ENCODE results near the gene TP53. TPM values are rescaled to one million over a fixed set of nuclear protein-coding genes. Genes with fewer than 3 reads are reported as not detected.

The TP53 gene
- total RNA-seq, 1 donor from 2014 or later: 49.4 TPM

GRCh38 chr17:7712111-7712771 lies 25.0 kb upstream of the TP53 start:
- no peak for TF ChIP-seq CTCF (conservative IDR thresholded peaks at IDR 0.05; ENCODE audit: low read depth, low read length)
- DNase-seq (ENCODE audit: low read depth): no peak
- no peak overlapping the region for H3K4me3 ChIP-seq (ENCODE audit: low read depth, low read length)

- DNase-seq (ENCODE audit: low read depth): no peak
- peak; percentile 17 for TF ChIP-seq CTCF (conservative IDR thresholded peaks at IDR 0.05; ENCODE audit: low read depth, low read length)
- H3K4me3 ChIP-seq (ENCODE audit: low read depth, low read length): no peak overlapping the region
These were observed 23.9 kb upstream of the TP53 start for GRCh38 chr17:7711051-7711755.

GRCh38 chr17:7710301-7710700 lies 23.0 kb upstream of the TP53 start:
- no peak for DNase-seq (ENCODE audit: low read depth)
- no peak for TF ChIP-seq CTCF (conservative IDR thresholded peaks at IDR 0.05; ENCODE audit: low read depth, low read length)
- H3K4me3 ChIP-seq (ENCODE audit: low read depth, low read length): no peak overlapping the region

GRCh38 chr17:7709031-7709430 lies 21.7 kb upstream of the TP53 start:
- H3K4me3 ChIP-seq (ENCODE audit: low read depth, low read length): no peak overlapping the region
- DNase-seq (ENCODE audit: low read depth): no peak
- no peak for TF ChIP-seq CTCF (conservative IDR thresholded peaks at IDR 0.05; ENCODE audit: low read depth, low read length)

- no peak overlapping the region for H3K4me3 ChIP-seq (ENCODE audit: low read depth, low read length)
- DNase-seq (ENCODE audit: low read depth): no peak
- TF ChIP-seq CTCF (conservative IDR thresholded peaks at IDR 0.05; ENCODE audit: low read depth, low read length): no peak
These were observed 20.8 kb upstream of the TP53 start for GRCh38 chr17:7707858-7708750.

- no peak for TF ChIP-seq CTCF (conservative IDR thresholded peaks at IDR 0.05; ENCODE audit: low read depth, low read length)
- H3K4me3 ChIP-seq (ENCODE audit: low read depth, low read length): no peak overlapping the region
- no peak for DNase-seq (ENCODE audit: low read depth)
These were observed 20.2 kb upstream of the TP53 start for GRCh38 chr17:7707446-7707845.

Data from epithelial cell of proximal tubule (primary cell).